Activated CD8-positive, alpha-beta memory T cell treated with anti-CD3 and anti-CD28 coated beads, Interleukin-2, amount 50 U/mL, for 24 hours (primary cell): Measurements from ENCODE around the gene OR6C2.
"Not testable (repeated sequence)": the region's sequence is repeated elsewhere in the genome, so short reads cannot be mapped to it uniquely, and the experiment has no call there.

Experiments
- DNase-seq: peaks from one replicate; pipeline ENCODE4 v3.0.0-alpha.2; 2020; ENCODE audit errors: extremely low read depth

The OR6C2 gene

DNA sequence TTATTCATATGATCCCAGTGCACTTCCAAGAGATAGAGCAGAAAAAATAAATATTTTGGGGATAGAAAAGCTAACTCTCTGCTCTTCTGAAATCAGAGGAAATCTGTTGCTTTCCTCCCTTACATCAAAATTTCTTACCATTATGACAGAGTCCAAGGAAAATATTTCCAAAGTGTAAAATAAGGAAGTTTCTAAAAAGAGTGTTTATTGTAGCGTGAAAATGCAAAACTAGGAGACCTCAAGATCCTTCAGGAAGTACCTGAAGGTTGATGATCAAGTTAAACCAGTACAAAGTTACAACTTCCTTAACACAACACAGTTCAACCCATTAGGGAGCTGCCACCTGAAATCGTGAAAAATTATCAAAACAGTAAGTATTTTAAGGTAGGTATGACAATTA, at the start of gene OR6C2:
Gene OR6C2, plus strand, starts transcription at position 301 of the 400 bp plus-strand sequence. CDS start 8,138 bp downstream, outside the sequence.
- no peak for DNase-seq

DNA sequence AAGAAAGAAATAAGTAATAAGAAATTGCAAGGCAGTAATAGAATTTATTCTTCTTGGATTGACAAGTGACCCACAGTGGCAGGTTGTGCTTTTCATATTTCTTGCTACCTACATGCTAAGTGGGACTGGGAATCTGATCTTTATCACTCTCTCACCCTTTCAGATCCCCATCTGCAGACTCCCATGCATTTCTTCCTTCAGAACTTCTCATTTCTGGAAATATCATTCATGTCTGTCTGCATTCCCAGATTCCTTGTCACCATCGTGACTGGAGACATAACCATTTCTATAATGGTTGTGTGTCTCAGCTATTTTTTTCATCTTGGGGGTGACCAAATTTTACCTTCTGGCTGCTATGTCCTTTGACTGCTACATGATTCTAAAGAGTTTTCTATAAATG, 47.5 kb upstream of the OR6C2 start:
- no peak for DNase-seq

DNA sequence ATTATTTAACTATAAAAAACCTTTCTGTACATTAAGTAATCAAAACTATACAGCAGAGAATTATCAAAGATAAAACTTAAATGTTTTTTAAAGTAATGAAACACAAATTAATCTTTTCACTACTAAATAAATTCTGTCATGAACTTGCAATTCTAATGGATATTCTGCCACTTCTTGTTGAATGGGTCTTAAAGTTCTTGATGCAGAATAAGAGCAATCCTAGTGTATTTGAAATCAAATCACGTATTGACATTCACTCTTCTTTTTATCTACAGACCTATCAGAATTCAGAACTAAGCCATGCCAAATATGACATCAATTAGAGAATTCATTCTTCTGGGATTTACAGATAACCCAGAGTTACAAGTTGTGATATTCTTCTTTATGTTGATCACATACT, 43.6 kb upstream of the OR6C2 start, which contains the start of gene OR6C65:
Gene OR6C65, plus strand, starts transcription at position 301 of the 400 bp plus-strand sequence. Its CDS starts 0 bp downstream, at position 301.
- DNase-seq: no peak

DNA sequence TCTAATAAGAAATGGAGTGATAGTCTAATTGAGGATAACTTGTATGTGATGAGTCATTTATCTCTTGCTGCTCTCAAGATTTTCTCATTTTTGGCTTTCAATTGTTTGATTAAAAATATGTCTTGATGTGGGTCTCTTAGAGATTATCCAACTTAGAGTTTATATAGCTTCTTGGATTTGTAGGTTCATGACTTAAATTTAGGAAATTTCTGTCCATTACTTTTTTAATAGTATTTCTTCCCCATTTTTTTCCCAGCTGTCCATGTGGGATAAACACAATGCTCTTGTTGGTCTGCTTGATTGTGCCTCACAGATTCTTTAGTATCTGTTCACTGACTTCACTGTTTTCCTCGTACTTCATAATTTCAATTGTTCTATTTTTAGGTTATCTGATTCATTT, 36.0 kb upstream of the OR6C2 start:
- no peak for DNase-seq

DNA sequence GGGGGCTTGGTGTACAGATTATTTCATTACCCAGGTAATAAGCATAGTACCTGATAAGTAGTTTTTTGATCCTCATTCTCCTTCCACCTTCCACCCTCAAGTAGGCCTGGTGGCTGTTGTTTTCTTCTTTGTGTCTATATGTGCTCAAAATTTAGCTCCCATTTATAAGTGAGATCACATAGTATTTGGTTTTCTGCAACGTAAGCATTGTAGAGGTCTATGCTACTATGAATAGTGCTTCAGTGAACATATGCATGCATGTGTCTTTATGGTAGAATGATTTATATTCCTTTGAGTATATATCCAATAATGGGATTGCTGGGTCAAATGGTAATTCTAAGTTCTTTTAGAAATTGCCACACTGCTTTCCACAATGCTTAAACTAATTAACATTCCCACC, 34.7 kb upstream of the OR6C2 start:
- DNase-seq: not testable (repeated sequence)

DNA sequence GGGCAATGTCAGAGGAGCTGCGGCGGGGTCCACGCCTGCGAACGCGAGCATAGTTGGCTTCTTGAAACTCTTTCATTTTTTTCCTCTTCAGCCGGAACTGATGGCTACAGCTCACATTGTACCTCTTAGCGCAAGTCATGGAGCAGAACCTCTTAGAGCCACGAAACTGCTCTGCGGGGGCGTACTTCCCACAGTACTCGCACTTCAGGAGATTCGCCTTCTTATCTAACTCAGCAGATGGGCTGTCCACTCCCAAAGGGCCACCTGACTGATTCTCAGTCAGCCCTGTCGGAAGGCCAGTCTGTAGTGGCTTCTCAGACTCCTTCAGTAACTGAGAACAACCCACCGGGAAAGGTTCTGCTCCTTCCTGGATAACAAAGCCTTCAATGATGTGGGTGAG, 31.7 kb upstream of the OR6C2 start:
- not testable (repeated sequence) for DNase-seq

DNA sequence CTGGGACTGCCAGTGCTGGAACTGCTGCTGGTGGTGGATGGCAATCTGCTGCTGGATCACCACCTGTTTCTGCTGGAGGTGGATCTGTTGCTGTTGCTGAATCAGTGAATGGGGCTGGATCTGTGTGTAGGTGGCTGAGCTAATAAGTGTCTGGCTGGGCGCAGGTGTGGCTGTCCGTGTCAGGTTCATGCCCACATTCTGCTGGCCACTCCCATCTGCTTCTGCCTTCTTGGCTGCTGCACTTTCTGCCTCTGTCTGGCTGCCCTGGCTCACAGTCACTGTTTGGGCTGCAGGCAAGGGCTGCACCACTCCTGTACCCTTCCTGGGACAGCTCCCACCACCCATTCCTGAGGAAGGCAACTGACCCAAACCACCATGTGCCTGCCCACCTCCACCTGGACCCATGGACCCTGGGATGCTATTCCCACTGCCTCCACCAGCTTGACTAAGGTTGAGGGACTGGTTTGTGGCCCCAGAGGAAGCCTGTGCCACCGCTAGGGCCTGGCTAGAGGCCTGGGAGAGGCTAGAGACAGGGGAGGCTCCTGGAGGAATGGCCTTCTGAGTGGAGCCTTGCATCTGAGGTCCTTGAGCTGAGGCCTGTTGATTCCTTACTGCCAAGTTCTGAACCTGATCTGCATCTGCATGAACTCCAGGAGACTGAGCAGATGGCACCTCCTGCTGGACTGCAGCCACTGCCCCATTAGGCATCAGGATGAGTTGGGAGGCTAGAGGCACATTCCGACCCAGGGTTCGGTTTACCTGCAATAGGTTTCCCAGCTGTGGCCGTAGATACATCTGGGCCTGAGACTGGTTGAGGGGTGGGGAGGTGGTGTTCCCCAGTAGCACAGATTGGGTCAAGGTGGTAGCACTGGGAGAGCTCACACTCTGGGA, 30.1 kb upstream of the OR6C2 start:
- not testable (repeated sequence) for DNase-seq

DNA sequence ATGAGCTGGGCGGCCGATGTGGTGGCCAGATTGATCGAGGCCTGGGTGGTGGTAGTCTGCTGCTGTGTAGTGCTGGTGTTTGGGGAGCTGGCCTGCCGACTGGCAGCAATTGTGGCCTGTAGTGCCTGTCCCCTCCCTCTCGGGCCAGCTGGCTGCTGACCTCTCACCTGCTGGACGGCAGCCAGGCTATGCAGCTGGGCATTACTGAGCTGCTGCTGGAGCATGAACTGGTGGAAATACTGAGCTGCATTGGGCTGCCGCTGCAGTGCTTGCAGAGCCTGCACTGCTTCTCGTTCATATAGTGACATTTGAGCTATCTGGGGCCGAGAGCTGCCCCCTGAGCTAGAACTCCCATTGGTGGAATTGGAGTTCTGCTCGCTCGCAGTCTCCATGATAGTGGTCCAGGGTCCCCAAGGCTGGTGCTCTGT, 29.5 kb upstream of the OR6C2 start:
- not testable (repeated sequence) for DNase-seq

DNA sequence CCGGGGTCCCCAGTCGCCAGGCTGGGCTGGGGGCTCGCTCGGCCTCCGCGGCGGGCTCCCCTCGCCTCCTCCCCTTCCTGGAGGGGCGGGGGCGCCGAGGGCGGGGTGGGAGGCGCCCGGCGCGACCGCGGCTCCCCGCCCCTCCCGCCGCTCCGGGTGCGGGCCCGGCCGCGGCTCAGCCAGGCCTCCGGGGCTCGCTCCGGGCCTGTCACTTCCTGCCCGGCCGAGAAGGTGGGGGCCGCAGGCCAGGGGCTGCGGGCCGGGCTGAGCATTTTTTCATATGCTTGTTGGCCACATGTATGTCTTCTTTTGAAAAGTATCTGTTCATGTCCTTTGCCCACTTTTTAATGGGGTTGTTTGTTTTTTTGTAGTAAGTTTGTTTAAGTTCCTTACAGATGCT, 29.0 kb upstream of the OR6C2 start:
- not testable (repeated sequence) for DNase-seq

DNA sequence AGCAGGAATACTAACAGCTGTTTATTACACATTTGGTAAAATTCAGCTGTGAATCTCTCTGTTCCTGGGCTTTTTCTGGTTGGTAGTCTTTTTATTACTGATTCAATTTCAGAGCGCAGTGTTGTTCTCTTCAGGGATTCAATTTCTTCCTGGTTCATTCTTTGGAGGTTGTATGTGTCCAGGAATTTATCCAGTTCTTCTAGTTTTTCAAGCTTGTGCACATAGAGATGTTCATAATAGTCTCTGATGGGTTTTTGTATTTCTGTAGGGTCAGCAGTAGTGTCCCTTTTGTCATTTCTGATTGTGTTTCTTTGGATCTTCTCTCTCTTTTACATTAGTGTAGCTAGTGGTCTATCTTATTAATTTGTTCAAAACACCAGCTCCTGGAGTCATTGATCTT, 26.9 kb upstream of the OR6C2 start:
- no peak for DNase-seq

DNA sequence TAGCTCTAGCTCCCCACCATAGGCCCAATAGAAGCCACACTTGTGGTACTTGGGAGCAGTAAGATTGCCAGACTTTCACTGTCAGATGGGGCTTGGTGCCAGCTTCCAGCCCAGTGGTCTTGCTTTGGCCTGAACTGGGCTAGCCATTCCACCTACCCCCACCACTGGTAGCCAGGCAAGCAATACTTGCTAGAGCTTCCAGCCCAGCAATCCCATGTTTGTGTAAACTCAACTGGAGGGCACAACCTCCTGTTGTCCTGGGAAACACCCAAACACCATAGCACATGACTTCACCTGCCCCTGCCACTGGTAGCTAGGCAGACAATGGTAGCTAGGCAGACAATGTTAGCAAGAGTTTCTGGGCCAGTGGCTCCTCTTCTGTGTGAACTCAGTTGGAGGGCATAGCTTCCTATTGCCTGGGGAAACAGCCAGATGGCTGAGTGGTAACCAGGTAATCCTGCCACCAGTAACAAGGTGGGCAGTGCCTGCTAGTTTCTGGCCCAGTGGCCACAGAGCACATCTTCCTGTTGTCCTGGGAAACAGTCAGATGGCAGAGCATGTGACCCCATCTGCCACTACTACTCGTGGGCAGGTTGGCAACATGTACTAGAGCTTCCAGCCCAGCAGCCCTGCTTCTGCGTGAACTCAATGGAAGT, 23.4 kb upstream of the OR6C2 start:
- DNase-seq: no peak

DNA sequence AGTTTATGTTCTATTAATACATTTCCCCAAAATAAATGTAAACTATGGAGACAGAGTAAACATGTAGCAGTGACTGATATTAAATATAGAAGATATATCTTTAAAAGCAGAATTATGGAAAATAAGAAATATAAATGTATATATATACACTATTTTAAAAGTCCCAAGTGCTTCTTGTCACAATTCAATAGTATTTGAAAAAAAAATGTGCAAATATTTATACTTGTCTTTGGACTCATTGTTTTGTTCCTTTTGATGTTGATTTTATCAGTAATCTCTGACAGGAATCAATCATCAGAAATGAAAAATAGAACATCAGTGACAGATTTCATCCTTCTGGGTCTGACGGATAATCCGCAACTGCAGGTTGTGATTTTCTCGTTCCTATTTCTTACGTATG, 17.9 kb upstream of the OR6C2 start, which contains the start of gene OR6C76:
Gene OR6C76, plus strand, starts transcription at position 301 of the 400 bp plus-strand sequence. Its CDS starts 0 bp downstream, at position 301.
- no peak for DNase-seq

DNA sequence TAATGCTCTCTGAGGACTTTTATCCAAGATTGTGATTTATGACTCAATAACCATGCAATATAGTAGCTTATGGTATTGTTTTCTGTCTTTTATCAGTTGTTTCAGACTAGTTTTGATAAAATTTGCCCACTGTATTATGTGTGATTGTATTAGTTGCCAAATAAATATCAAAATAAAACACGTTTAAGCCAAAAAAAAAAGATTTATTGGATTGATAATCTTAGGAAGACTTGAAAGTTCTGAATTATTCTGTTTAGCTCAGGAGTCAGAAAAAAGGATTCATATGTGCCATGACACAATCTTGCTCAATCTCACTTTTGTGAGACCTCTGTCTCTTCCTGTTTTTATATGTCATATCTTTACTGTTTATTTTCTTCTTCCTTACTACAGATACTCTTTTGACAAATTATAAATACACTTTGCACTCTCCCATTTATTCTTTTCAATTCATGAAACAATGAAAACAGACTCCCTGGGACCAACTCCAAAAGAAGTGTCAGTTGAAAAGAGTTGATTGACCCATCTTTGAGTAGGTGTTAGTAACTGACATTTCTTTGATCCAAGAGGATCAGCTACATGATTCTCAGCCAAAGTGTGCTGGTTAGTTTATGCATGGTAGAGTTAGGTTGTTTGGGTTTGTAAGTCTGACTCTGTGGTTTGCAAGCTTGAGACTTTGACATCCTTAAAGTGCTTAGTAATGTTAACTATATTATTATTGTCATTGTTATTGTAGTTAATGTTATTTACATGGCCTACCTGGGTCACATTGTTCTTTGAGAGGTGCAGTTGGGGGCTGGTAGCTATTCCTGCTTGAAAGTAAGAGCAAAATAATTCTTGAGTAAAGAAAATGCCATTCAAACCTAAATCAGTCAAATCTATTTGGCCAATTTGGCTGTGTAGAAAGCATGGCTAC, 15.3 kb upstream of the OR6C2 start:
- no peak for DNase-seq

DNA sequence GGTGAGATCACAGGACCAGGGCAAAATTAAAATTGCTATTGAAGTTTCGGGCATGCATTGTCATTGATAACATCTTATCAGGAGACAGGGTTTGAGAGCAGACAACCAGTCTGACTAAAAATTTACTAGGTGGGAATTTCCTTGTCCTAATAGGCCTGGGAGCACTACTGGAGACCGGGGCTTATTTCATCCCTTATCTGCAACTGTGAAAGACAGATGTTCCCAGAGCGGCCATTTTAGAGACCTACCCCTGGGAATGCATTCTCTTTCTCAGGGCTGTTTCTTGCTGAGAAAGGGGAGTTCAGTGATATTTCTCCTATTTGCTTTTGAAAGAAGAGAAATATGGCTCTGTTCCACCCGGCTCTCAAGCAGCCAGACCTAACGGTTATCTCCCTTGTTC, 2.6 kb upstream of the OR6C2 start:
- DNase-seq: not testable (repeated sequence)

DNA sequence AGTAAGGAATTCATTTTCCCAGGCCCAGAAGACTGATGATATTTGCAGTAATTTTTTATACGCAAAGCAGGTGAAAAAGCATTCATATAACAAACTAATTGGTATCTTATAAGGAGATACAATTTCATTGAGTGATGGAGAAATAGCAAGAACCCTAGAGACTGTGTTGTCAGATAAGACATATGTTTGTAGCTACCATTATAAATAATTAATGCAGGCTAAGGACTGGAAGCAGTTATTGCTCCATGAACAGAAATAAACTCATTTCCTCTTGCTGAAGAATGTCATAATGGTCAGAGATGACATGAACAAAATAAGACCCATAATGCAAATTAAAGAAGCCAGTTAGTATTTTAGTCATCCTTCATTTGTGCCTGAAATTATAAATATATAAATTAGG, 1.5 kb downstream of the OR6C2 start:
- DNase-seq: no peak

DNA sequence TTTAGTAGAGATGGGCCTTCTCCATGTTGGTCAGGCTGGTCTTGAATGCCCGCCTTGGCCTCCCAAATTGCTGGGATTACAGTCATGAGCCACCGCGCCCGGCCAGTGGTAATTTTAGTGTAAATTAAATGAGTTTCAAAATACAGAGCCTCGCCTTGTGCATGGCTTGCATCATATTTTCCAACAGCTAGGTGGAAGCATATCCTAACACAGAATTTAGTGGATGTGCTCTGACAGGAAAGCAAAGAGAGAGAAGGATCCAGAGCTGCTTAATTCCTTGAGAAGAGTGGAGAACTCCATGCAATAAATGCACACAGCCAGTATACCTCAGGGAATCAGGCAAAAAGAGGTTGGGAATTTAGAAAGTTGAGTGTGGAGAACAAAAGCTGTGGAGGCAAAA, 2.5 kb downstream of the OR6C2 start:
- no peak for DNase-seq

DNA sequence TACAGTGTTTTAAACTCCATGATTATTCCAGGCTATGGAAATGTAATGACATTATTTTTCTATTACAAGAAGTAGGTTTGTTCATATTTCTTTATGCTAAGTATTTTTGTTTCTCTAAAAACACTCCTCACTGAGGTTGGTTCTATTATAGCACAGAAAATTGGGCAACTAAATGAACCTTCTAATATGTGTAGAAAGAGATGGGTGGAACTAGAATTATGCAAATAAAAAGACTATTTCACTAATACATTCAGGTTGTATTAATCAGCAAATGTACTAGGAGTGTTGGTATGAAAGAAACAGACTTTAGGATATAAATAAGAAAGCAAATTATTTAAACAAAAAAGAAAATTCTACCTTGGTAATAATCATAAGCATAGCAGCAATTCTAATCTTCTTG, 4.9 kb downstream of the OR6C2 start:
- no peak for DNase-seq

DNA sequence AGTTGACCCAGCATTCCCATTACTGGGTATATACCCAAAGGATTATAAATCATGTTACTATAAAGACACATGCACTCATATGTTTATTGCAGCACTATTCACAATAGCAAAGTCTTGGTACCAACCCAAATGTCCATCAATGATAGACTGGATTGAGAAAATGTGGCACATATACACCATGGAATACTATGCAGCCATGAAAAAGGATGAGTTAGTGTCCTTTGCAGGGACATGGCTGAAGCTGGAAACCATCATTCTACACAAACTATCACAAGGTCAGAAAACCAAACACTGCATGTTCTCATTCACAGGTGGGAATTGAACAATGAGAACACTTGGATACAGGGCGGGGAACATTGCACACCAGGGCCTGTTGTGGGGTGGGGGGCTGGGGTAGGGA, 21.1 kb downstream of the OR6C2 start:
- DNase-seq: not testable (repeated sequence)

DNA sequence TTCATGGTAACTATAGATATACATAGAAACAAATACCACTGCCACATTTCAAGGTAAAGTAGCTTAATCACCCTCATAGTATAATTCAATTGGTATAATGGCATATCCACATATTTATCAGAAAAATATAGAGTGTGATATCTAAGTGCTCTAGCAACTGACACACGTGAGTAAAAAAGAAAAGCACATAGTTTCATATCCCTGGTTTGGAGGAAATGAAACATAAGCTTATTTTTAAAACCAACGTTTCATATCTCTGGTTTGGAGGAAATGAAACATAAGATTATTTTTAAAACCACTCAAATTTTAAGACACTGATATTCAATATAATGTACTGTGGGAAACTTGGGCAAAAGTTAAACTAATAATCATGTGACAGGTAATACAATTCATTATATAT, 24.0 kb downstream of the OR6C2 start:
- no peak for DNase-seq

DNA sequence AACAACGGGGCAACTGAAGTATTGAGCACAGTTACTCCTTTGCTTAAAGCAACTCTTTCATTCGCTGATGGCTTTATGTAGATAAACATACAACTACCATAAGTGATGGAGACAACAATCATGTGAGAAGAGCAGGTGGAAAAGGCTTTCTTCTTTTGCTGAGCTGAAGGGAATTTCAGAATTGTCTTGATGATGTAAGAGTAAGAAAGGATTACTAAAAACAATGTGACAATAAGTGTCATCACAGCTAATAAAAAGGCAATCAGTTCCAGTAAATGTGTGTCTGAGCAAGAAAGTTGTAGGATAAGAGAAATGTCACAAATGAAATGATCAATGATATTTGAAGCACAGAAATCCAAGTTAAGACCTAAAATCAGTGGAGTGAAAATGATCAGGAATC, 25.4 kb downstream of the OR6C2 start:
- no peak for DNase-seq

DNA sequence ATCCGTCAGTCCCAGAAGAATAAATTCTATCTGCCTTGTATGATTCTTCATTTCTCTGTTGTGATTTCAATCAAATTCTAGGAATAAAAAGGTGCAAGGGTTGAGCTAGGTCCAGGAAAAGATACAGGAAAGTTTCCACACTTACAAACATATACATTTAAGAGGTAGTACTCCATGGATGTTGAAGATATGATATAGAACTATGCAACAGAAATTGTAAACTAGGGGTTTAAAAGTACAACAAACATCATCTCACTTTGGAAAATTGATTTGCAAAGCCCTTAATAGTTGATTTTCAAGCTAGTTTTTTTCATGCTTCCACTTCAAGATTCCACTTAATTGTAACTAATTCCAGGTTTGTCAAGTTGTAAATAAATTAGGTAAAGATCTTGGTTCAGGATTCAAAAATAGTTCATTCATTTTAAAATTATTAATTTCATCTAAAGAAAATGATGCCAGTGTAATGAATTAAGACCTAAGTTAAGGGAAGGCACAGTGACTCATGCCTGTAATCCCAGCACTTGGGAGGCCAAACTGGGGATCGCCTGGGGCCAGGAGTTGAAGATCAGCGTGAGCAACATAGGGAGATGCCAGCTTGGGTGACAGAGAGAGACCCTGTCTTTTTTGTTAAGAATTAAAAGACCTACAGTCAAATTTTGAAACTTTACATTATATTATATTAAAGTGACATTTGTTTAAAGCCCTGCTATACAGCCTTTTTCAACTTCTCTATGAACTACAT, 26.4 kb downstream of the OR6C2 start, which contains the start of gene OR6C70:
Gene OR6C70, minus strand, starts transcription at position 51 of the 742 bp plus-strand sequence. Its CDS starts 0 bp downstream, at position 51.
- no peak for DNase-seq
